GM23248 (cell line): Measurements from ENCODE around the gene CHADL.

Experiments
- EZH2 ChIP-seq: fragments of 200-600 bp; sonication (generic); IDR thresholded peaks from 2 replicates; pipeline ENCODE4 v1.6.1; 2018; ENCODE audit warnings: antibody characterized with exemption, mild to moderate bottlenecking; ENCODE audit not compliant: insufficient read depth, poor library complexity, severe bottlenecking
- EZH2phosphoT487 ChIP-seq: fragments of 200-600 bp; sonication (generic); IDR thresholded peaks from 2 replicates; pipeline ENCODE4 v1.6.1; 2018; ENCODE audit warnings: antibody characterized with exemption, moderate library complexity, mild to moderate bottlenecking, low read depth; ENCODE audit not compliant: insufficient read depth

DNA sequence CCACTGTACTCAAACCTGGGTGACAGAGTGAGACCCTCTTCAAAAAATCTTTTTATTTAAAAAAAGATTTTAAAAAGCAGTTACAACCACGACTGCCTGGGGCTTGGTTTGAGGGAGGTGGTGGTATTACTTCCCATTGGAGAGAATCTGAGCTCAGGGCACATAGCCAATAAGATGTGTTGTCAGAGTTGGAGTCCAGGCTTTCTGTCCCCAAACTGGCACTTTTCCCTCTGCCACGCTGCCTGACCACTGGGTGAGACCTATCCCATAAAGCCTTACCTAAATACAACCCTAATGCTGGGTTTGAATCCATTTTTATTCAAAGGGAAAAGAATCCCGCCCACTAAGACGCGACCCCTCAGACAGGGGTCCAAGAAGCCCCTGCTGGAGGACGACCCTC lies 11.5 kb downstream of the CHADL start:
- TF ChIP-seq EZH2 (no peak), EZH2phosphoT487 (no peak)
